ENCODE measurements around the gene CLECL1.
A peak's percentile ranks its signal among the peaks of the same experiment; 100 is the strongest.
"Not testable (repeated sequence)": the region's sequence is repeated elsewhere in the genome, so short reads cannot be mapped to it uniquely, and the experiment has no call there.

CLECL1 gene

GRCh38 chr12:9751204-9752144 is 18.6 kb upstream of the CLECL1 start:
- DNase-seq, result no peak

GRCh38 chr12:9750276-9751203 is 17.6 kb upstream of the CLECL1 start:
- DNase-seq, result peak; percentile 13

GRCh38 chr12:9749640-9750039 is 16.7 kb upstream of the CLECL1 start:
- no peak for DNase-seq

- DNase-seq, result no peak
These were observed 12.3 kb upstream of the CLECL1 start for GRCh38 chr12:9745199-9745598.

- DNase-seq, result no peak
These were observed 9.8 kb upstream of the CLECL1 start for GRCh38 chr12:9742661-9743060.

GRCh38 chr12:9741726-9742125 is 8.8 kb upstream of the CLECL1 start:
- no peak for DNase-seq

GRCh38 chr12:9740106-9740750 is 7.3 kb upstream of the CLECL1 start:
- no peak for DNase-seq

- DNase-seq, result not testable (repeated sequence)
These were observed 6.7 kb upstream of the CLECL1 start for GRCh38 chr12:9739404-9740105.

- DNase-seq, result not testable (repeated sequence)
These were observed 6.0 kb upstream of the CLECL1 start for GRCh38 chr12:9738905-9739304.

- no peak for DNase-seq
These were observed 4.2 kb upstream of the CLECL1 start for GRCh38 chr12:9736936-9737705.

GRCh38 chr12:9735601-9736000 is 2.7 kb upstream of the CLECL1 start:
- no peak for DNase-seq

GRCh38 chr12:9731797-9732196 is 1.1 kb downstream of the CLECL1 start:
- no peak for DNase-seq

GRCh38 chr12:9731393-9731792 is 1.5 kb downstream of the CLECL1 start:
- DNase-seq, result no peak

- DNase-seq, result no peak
These were observed 2.3 kb downstream of the CLECL1 start for GRCh38 chr12:9730591-9730990.

- DNase-seq, result no peak
These were observed 2.9 kb downstream of the CLECL1 start for GRCh38 chr12:9730011-9730410.

GRCh38 chr12:9729082-9729481 is 3.8 kb downstream of the CLECL1 start:
- DNase-seq, result no peak

- DNase-seq, result no peak
These were observed 5.1 kb downstream of the CLECL1 start for GRCh38 chr12:9727813-9728212.

GRCh38 chr12:9725213-9725870 is 7.6 kb downstream of the CLECL1 start:
- DNase-seq, result no peak

- DNase-seq, result no peak
These were observed 8.9 kb downstream of the CLECL1 start for GRCh38 chr12:9724023-9724422.

- DNase-seq, result no peak
These were observed 11.4 kb downstream of the CLECL1 start for GRCh38 chr12:9721394-9722092.
